ENCODE measurements around the gene WDR62. TPM values are rescaled to one million over a fixed set of nuclear protein-coding genes. Genes with fewer than 3 reads are reported as not detected.
"Not testable (repeated sequence)": the region's sequence is repeated elsewhere in the genome, so short reads cannot be mapped to it uniquely, and the experiment has no call there.

The WDR62 gene
- total and polyA plus RNA-seq, 12 donors: 1.6 to 33.7 (median 12.9) TPM

DNA sequence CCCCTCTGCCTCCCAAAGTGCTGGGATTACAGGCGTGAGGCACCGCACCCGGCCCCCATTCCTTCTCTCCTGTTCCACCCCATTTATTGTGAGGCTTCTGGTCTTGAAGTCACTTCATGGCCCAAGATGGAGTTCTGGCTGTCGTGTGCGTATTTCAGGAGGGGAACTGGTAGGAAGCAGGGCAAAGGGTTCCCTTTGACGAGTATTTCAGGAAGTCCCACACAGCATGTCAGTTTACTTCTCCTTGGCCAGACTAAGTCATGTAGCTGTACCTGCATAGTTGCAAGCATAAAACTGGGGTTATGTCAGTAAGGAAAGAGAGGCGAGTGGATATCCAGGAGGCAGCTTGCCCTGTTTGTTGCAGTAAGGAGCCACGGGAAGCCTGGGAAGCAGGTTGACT, 10.1 kb downstream of the WDR62 start:
- Histone ChIP-seq H3K27ac (no peak overlapping the region), H3K27me3 (no peaks in the 10 kb centered on the region), H3K4me1 (no peaks in the 10 kb centered on the region), H3K4me3 (no peak overlapping the region), H3K36me3 (peaks cover 0 to 40% (median 0%) of the 10 kb centered on the region in 9 donors), H3K9me3 (no peaks in the 10 kb centered on the region)
- no peak for DNase-seq
- no peak for ATAC-seq
- TF ChIP-seq CTCF (IDR thresholded peaks at IDR 0.05): no peak
- WGBS, 2 donors: 94 to 96% methylated on average over 8 of the region's 8 CpGs
- intact Hi-C loops (cut with DNase I): loop anchor here in 7 of 10 donors (5.0 to 10.0 kb wide), 6 partner anchors 37 to 110 kb away; partner anchors contain the start of genes OVOL3 (in 3 of the 7), POLR2I (in 3 of the 7) and TBCB (in 1 of the 7)

GRCh38 chr19:36067681-36068080, 13.0 kb downstream of the WDR62 start:
- ATAC-seq: no peak
- Histone ChIP-seq H3K4me1 (peaks cover 0 to 9% (median 0%) of the 10 kb centered on the region in 9 donors), H3K4me3 (no peak overlapping the region), H3K36me3 (peaks cover 0 to 39% (median 0%) of the 10 kb centered on the region in 9 donors), H3K27ac (no peak overlapping the region), H3K27me3 (no peaks in the 10 kb centered on the region), H3K9me3 (no peaks in the 10 kb centered on the region)
- 96 to 97% methylated on average over 11 of the region's 11 CpGs for WGBS, 2 donors
- TF ChIP-seq CTCF (IDR thresholded peaks at IDR 0.05): no peak
- no peak for DNase-seq
- intact Hi-C loops (cut with DNase I): loop anchor here in 3 of 10 donors (5.0 to 10.0 kb wide), 3 partner anchors 35 to 107 kb away; partner anchors contain the start of genes OVOL3 (in 1 of the 3), POLR2I (in 1 of the 3) and TBCB (in 1 of the 3)

GRCh38 chr19:36068810-36069499, 14.3 kb downstream of the WDR62 start:
- WGBS, 2 donors: 97% methylated on average over 37 to 54 of the region's 57 CpGs
- H3K27ac ChIP-seq, H3K9me3 ChIP-seq, DNase-seq, H3K4me3 ChIP-seq, H3K4me1 ChIP-seq, ATAC-seq, H3K27me3 ChIP-seq: not testable (repeated sequence)
- peaks cover 0 to 44% (median 0%) of the 10 kb centered on the region in 9 donors for H3K36me3 ChIP-seq
- intact Hi-C loops (cut with DNase I): loop anchor here in 3 of 10 donors (5.0 to 10.0 kb wide), 3 partner anchors 33 to 106 kb away; partner anchors contain the start of genes OVOL3 (in 1 of the 3), POLR2I (in 1 of the 3) and TBCB (in 1 of the 3)

DNA sequence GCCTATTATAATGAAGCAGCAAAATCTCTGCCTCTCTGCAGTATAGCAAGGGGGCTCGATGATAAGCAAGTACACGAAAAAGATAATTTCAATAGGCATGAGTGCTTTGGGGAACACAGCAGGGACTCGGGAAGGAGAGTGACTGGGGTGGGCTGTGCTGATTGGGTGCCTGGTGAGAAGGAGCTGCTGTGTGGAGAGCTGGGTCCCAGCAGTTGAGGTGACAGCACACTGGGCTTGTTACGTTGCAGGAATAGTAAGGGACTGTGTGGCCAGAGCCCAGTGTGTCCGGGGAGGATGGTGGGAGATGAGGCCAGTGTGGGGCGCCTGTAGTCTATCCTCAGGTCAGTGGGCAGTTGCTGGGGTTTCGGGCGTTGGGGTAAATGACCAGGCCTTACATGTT, 17.4 kb downstream of the WDR62 start:
- TF ChIP-seq CTCF (IDR thresholded peaks at IDR 0.05): no peak
- peaks cover 0 to 46% (median 0%) of the 10 kb centered on the region in 9 donors for H3K36me3 ChIP-seq
- H3K27ac ChIP-seq: no peak overlapping the region
- H3K9me3 ChIP-seq: no peaks in the 10 kb centered on the region
- DNase-seq (no peak), ATAC-seq (peak in 2 of 8 donors; percentile 15 to 44)
- no peak overlapping the region for H3K4me3 ChIP-seq
- WGBS, 2 donors: 68 to 82% methylated on average over 8 of the region's 8 CpGs
- no peaks in the 10 kb centered on the region for H3K27me3 ChIP-seq
- intact Hi-C loops (cut with DNase I): no loop called here
- peaks cover 0 to 9% (median 0%) of the 10 kb centered on the region in 9 donors for H3K4me1 ChIP-seq

Data from heart right ventricle (tissue), 16 donors.